Activated naive CD8-positive, alpha-beta T cell treated with anti-CD3 and anti-CD28 coated beads, Interleukin-2, amount 10 ng/mL, durations not matched to agents 7 days and 5 days (primary cell): ENCODE measurements around the gene KLHDC10. TPM values are rescaled to one million over a fixed set of nuclear protein-coding genes. Genes with fewer than 3 reads are reported as not detected.
"Not testable (repeated sequence)": the region's sequence is repeated elsewhere in the genome, so short reads cannot be mapped to it uniquely, and the experiment has no call there.

ENCODE experiments used
- ATAC-seq: fragments of 150-1000 bp; cut with Tn5 transposase; one replicate; pipeline ENCODE4 v1.10.0; 2021; ENCODE audit warnings: low read depth, moderate library complexity
- POLR2A ChIA-PET: fragments of 350-600 bp; sonication (Branson Sonifier 250); formaldehyde crosslinking; loops from one replicate; lab custom pipeline; 2021; ENCODE audit warnings: antibody characterized with exemption; lab: Charles Lee
- DNase-seq: peaks from one replicate; pipeline ENCODE4 v3.0.0; 2021
- H3K27ac Mint-ChIP-seq: one replicate; pipeline ENCODE4 v1.8.0; 2022; ENCODE audit warnings: mild to moderate bottlenecking, mixed read lengths
- H3K27me3 Mint-ChIP-seq: one replicate; pipeline ENCODE4 v1.8.0; 2022; ENCODE audit warnings: mild to moderate bottlenecking, moderate library complexity, mixed read lengths
- H3K36me3 Mint-ChIP-seq: one replicate; pipeline ENCODE4 v1.8.0; 2021; ENCODE audit warnings: mild to moderate bottlenecking, mixed read lengths
- H3K4me1 Mint-ChIP-seq: one replicate; pipeline ENCODE4 v1.8.0; 2021; ENCODE audit warnings: mixed read lengths
- H3K4me3 Mint-ChIP-seq: one replicate; pipeline ENCODE4 v1.8.0; 2022; ENCODE audit warnings: mild to moderate bottlenecking, moderate library complexity, mixed read lengths
- H3K9me3 Mint-ChIP-seq: one replicate; pipeline ENCODE4 v1.8.0; 2021; ENCODE audit warnings: mixed read lengths
- total RNA-seq, 2 experiments: library from RNA; stranded (reverse); gene quantifications; one replicate each; pipeline ENCODE4 v1.2.3, GENCODE V29; 2021

Gene KLHDC10
- total RNA-seq, 2 experiments from 2014 or later = 15.6 to 15.7 TPM

DNA sequence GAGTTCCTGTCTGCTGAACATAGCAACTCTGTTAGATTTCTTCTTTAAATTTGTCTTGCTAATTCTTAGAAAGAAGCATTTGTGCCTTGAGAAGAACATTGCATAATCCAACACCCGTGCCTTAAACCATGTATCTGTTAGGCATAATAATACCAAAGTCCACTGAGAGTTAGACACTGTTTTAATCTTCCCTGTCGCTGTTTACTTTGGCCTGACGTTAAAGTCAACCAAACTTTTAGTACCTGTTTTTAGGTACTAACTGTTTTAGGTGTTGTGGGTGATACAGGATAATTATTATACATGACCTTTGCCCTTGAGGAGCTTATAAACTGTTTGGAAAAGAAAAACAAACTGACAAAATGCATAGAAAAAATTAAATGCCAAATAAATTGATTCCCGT is 43.6 kb downstream of the KLHDC10 start:
- Mint-ChIP-seq H3K27me3 (no peaks in the 10 kb centered on the region), H3K4me1 (no peaks in the 10 kb centered on the region), H3K36me3 (peaks cover 7% of the 10 kb centered on the region), H3K27ac (no peak overlapping the region), H3K9me3 (no peaks in the 10 kb centered on the region), H3K4me3 (no peak overlapping the region)
- DNase-seq (no peak), ATAC-seq (no peak)
- POLR2A ChIA-PET = no interaction called here

DNA sequence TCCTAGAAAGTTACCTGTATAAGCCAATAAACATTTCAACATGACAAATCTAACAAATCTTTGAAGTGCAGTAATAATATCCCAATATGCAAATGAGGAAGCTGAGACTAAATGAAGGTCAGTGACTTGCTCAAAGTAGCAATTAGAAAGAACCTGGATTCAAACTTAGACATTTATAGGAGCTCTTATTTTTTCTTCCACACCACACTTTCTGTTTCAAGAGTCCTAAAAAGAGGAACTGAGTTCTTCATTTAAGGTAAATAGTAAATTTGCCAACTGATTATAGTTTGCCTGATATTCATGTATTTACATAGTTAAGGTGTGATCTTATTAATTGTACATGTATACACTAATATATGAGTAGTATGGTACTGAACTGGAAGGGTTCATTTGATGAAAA is 44.0 kb downstream of the KLHDC10 start:
- Mint-ChIP-seq H3K4me1 (no peaks in the 10 kb centered on the region), H3K27me3 (no peaks in the 10 kb centered on the region), H3K36me3 (peaks cover 7% of the 10 kb centered on the region), H3K9me3 (no peaks in the 10 kb centered on the region), H3K4me3 (no peak overlapping the region), H3K27ac (no peak overlapping the region)
- no peak for DNase-seq
- POLR2A ChIA-PET = interaction anchor here (0.6 kb wide), 1 partner anchor 29 kb away, joined by 5 read pairs; no protein-coding TSS in a partner anchor
- no peak for ATAC-seq

DNA sequence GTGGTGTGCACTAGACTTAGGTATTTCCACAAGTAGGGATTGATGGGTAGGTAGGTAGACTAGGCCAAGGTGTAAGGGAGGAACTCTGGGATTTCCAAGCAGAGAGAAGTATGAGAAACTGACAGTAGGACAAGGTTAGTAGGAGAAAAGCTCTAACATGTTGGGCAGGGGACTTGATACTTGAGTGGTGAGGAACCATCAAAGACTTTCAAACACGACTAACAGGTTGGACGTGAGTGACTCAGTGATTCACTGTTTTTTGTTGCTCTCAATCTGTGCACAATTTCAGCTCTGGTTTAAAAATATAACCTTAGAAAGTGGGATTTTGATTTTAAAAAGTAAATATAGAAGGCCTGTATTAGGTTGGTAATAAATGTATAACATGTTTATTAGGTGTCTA is 44.4 kb downstream of the KLHDC10 start:
- POLR2A ChIA-PET = interaction anchor here (0.6 kb wide), 1 partner anchor 29 kb away, joined by 5 read pairs; no protein-coding TSS in a partner anchor
- no peak for DNase-seq
- H3K27me3 Mint-ChIP-seq = no peaks in the 10 kb centered on the region
- peaks cover 7% of the 10 kb centered on the region for H3K36me3 Mint-ChIP-seq
- no peak overlapping the region for H3K4me3 Mint-ChIP-seq
- no peak for ATAC-seq
- H3K4me1 Mint-ChIP-seq = no peaks in the 10 kb centered on the region
- H3K27ac Mint-ChIP-seq = no peak overlapping the region
- H3K9me3 Mint-ChIP-seq = no peaks in the 10 kb centered on the region

DNA sequence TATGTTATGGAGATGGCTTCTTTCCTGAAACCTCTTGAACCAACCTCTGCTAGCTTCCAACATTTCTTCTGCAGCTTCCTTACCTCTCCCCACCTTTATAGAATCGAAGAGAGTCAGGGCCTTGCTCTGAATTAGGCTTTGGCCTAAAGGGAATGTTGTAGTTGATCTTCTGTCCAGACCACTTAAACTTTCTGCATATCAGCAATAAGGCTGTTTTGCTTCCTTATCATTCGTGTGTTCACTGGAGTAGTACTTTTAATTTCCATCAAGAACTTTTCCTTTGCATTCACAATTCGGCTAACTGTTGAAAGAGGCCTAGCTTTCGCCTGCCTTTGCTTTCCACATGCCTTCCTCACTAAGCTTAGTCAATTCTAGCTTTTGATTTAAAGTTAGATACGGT is 48.0 kb downstream of the KLHDC10 start:
- H3K4me3 Mint-ChIP-seq = no peak overlapping the region
- no peak overlapping the region for H3K27ac Mint-ChIP-seq
- peaks cover 7% of the 10 kb centered on the region for H3K4me1 Mint-ChIP-seq
- peaks cover 23% of the 10 kb centered on the region for H3K36me3 Mint-ChIP-seq
- H3K9me3 Mint-ChIP-seq = no peaks in the 10 kb centered on the region
- POLR2A ChIA-PET = interaction anchor here (0.6 kb wide), 1 partner anchor 89 kb away, joined by 4 read pairs; no protein-coding TSS in a partner anchor
- ATAC-seq (no peak), DNase-seq (no peak)
- no peaks in the 10 kb centered on the region for H3K27me3 Mint-ChIP-seq

DNA sequence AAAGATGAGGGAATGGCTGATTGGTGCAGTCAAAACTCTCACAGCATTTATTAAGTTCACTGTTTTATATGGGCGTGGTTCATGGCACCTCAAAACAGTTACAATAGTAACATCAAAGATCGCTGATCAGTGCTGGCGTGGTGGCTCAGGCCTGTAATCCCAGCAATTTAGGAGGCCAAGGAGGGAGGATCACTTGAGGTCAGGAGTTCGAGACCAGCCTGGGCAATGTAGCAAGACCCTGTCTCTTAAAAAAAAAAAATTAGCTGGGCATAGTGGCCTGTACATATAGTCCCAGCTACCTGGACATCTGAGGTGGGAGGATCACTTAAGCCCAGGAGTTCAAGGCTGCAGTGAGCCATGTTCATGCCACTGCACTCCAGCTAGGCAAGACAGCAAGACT is 48.5 kb downstream of the KLHDC10 start:
- peaks cover 7% of the 10 kb centered on the region for H3K4me1 Mint-ChIP-seq
- H3K27me3 Mint-ChIP-seq = no peaks in the 10 kb centered on the region
- POLR2A ChIA-PET = no interaction called here
- H3K27ac Mint-ChIP-seq = no peak overlapping the region
- no peaks in the 10 kb centered on the region for H3K9me3 Mint-ChIP-seq
- peaks cover 23% of the 10 kb centered on the region for H3K36me3 Mint-ChIP-seq
- DNase-seq (no peak), ATAC-seq (no peak)
- no peak overlapping the region for H3K4me3 Mint-ChIP-seq

DNA sequence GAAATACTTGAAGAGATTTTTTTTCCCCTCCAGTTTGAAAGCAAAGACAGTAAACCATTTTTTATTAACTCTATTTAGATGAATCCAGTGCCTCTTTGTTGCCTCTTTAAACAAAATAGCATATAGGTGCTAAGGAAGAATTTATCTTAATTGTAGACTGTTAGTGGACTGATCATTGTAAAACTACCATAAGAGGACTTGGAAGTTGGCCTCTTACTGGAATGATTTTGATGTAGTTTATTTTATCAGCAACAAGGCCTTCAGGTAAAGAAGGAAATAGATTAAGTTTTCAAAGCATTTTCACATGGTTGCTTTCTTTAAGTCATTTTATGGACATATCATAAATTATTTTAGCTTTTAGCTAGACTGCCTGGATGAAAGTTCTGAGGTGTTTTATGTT is 53.2 kb downstream of the KLHDC10 start:
- POLR2A ChIA-PET = no interaction called here
- no peak overlapping the region for H3K27ac Mint-ChIP-seq
- H3K4me3 Mint-ChIP-seq = no peak overlapping the region
- H3K9me3 Mint-ChIP-seq = no peaks in the 10 kb centered on the region
- H3K36me3 Mint-ChIP-seq = peaks cover 28% of the 10 kb centered on the region
- H3K27me3 Mint-ChIP-seq = no peaks in the 10 kb centered on the region
- ATAC-seq = no peak
- H3K4me1 Mint-ChIP-seq = peaks cover 7% of the 10 kb centered on the region
- no peak for DNase-seq

DNA sequence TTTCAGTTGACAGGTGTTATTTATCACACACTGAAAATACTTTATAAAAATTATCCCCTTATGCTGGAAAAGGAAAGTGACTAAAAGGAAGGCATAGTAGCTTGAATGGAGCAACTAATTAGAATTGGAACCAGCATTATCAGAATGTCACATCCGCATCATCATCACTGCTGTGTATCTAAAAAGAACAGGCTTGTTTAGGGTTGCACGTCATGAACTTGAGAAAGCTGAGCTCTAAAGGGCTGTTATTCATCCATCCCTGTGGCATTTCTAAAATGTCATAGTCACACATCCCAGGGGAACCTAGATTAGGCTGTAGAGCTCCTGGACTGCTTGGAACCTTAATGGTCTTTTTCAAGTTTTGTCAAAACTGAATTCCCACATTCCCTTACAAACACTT is 54.4 kb downstream of the KLHDC10 start:
- no peak for ATAC-seq
- H3K27ac Mint-ChIP-seq = no peak overlapping the region
- H3K4me3 Mint-ChIP-seq = no peak overlapping the region
- no peak for DNase-seq
- no peaks in the 10 kb centered on the region for H3K27me3 Mint-ChIP-seq
- H3K36me3 Mint-ChIP-seq = peaks cover 33% of the 10 kb centered on the region
- H3K9me3 Mint-ChIP-seq = no peaks in the 10 kb centered on the region
- peaks cover 7% of the 10 kb centered on the region for H3K4me1 Mint-ChIP-seq
- POLR2A ChIA-PET = no interaction called here

DNA sequence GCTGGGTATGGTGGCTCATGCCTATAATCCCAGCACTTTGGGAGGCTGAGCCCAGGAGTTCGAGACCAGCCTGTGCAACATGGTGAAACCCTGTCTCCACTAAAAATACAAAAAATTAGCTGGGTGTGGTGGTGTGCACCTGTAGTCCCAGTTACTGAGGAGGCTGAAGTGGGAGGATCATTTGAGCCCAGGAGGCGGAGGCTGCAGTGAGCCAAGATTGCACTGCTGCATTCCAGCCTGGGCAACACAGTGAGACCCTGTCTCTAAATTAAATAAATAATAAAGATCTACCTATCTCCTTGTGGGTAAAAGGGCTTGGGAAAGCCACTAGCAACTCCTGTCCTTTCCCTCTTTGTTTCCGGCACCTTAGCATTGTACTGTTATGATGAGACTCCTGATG is 56.5 kb downstream of the KLHDC10 start:
- POLR2A ChIA-PET, ATAC-seq, H3K4me3 Mint-ChIP-seq, H3K27me3 Mint-ChIP-seq, H3K9me3 Mint-ChIP-seq, H3K27ac Mint-ChIP-seq, H3K4me1 Mint-ChIP-seq, DNase-seq: not testable (repeated sequence)
- H3K36me3 Mint-ChIP-seq = peaks cover 37% of the 10 kb centered on the region

DNA sequence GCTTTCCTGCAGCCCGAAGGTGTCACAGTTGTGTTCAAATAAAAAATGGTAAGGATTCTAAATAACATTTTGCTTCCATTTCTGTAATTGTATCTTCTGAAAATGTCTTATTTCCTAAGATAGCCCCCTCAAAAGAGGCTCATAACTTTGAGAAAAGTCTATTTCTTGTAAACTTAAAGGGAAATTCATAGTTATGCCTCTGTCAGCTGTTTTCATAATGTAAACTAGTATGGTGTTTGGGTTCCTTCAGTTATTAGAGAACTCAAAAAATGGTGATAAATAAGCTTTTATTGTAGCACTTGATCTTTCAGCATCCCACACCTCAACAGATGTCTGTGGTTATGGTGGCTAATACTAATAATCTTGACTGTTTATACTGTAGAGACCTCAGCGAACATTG is 57.1 kb downstream of the KLHDC10 start:
- no peak for ATAC-seq
- POLR2A ChIA-PET = no interaction called here

DNA sequence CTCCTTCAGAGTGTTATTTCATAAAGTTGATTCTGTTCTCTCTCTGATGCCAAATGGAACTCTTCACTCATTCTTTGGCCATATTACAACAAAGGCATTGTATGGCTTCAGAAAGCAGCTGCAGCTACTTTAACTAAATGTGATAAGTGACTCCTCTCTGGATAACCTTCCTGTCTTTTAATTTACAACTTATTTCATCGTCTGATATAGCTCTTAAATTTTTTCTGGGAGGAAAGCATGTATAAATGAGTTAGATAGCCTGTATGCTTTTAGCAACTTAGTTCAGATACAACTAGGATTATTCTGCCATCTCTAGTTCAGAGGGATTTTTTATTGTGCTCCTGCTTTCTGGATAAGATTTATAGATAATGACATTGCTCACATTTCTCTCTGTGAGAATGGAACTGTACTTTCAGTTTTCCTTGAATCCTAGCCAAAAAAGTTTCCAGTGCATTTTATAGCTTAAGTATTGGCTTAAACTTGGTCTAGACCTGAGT is 57.5 kb downstream of the KLHDC10 start:
- no peaks in the 10 kb centered on the region for H3K9me3 Mint-ChIP-seq
- no peak overlapping the region for H3K27ac Mint-ChIP-seq
- H3K36me3 Mint-ChIP-seq = peaks cover 27% of the 10 kb centered on the region
- H3K27me3 Mint-ChIP-seq = no peaks in the 10 kb centered on the region
- ATAC-seq = no peak
- POLR2A ChIA-PET = no interaction called here
- no peak for DNase-seq
- no peak overlapping the region for H3K4me3 Mint-ChIP-seq
- peaks cover 1% of the 10 kb centered on the region for H3K4me1 Mint-ChIP-seq

More for the DNA sequence above, 57.1 kb downstream of the KLHDC10 start:
- no peak overlapping the region for H3K27ac Mint-ChIP-seq
- H3K27me3 Mint-ChIP-seq = no peaks in the 10 kb centered on the region
- H3K4me3 Mint-ChIP-seq = no peak overlapping the region
- no peaks in the 10 kb centered on the region for H3K9me3 Mint-ChIP-seq
- H3K4me1 Mint-ChIP-seq = peaks cover 1% of the 10 kb centered on the region
- no peak for DNase-seq
- H3K36me3 Mint-ChIP-seq = peaks cover 32% of the 10 kb centered on the region

DNA sequence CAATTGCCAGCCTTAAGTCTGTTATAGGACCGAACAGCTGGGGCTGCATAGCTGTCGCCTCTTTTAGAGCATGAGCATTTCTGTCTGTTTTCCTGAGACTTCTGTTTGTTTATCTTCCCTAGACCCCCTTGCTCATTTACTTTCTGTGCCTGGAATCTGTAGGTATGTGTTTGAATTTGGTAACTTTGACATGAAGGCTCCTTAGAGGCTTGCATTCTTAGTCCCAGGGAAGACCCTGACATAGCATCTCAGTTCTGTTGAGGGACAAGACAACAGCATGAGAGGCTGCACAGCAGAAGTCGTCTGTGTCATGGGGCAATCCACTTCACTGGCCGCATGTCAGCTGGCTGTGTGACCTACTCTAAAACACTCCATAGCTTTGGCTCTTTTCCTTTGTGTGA is 58.7 kb downstream of the KLHDC10 start:
- Mint-ChIP-seq H3K27me3 (no peaks in the 10 kb centered on the region), H3K27ac (no peak overlapping the region), H3K4me1 (peaks cover 1% of the 10 kb centered on the region), H3K4me3 (no peak overlapping the region), H3K9me3 (no peaks in the 10 kb centered on the region), H3K36me3 (peaks cover 25% of the 10 kb centered on the region)
- DNase-seq (no peak), ATAC-seq (no peak)
- POLR2A ChIA-PET = no interaction called here

DNA sequence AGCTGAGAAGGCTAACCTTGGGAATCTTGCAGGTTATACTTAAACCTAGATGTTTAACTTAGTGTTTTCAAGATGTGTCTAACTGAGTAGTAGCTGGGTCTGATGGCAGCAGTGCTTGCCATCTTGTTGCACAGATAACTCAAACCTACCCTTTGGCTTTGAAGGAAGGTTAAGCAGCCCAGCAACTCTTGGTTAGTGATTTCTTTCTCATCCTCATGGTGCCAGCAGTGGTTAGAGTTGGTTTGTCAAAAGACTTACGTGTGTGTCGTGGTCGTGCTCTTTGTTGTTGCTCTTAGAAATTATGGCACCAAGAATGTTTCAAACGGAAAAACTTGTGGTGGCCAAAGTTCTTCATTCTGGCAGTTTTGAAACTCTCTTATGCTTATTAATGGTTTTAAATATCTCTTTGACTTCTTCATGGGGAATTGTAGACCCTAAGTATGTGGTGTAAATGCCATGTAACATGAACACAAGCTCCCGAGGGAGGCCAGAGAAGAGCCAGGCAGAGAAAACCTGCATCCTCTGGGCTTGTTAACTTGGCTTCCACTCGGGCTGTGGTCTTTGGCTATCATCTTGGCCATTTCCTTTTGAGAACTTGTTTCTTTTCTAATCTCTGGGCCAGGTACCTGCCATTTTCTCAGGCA is 61.0 kb downstream of the KLHDC10 start:
- Mint-ChIP-seq H3K4me3 (no peak overlapping the region), H3K27ac (no peak overlapping the region), H3K27me3 (no peaks in the 10 kb centered on the region), H3K36me3 (peaks cover 35% of the 10 kb centered on the region), H3K4me1 (peaks cover 5% of the 10 kb centered on the region), H3K9me3 (no peaks in the 10 kb centered on the region)
- DNase-seq = no peak
- ATAC-seq = no peak
- POLR2A ChIA-PET = no interaction called here

DNA sequence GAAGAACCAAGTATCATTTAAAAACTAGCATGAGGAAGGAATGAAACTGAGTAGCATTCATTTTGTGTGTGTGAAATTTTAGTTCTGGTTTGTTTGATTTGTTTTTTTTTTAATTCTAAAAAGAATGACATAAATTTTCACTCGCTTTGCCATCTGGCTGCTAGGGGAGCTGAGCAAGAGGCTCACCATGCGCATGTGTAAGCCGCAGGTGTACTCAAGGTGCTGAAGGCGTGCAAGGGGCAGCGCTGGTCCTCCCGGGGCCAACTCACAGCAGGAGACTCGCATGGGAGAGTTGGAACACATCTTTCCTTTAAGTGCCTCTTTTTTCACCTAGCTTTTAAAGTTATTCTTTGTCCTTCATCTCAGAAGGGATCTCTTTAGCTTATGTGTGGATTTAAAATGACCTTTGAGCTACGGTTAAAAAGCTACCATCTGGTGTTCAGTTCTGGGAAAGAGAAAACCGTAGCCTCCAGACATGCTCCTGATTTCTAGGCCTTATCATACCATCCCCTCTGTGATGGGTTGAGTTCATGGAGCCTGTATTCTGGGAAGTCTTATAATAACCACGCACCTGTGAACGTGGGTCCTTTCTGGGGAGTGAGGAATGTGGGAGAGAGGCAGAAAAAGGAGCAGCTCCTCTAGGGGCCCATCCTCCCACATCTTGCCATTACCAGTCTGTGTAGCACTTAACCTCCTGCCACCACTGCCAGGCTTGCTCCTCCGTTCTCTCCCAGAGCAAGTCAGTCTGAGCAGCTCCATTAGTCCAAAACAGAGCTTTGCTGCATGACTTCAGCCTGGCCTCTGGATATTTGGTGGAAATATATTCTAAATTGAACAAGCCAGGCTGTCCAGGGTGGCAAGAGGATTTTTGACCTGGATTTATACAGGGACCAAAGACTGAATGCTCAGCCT is 61.9 kb downstream of the KLHDC10 start:
- POLR2A ChIA-PET = no interaction called here
- peaks cover 30% of the 10 kb centered on the region for H3K36me3 Mint-ChIP-seq
- H3K4me1 Mint-ChIP-seq = peaks cover 8% of the 10 kb centered on the region
- no peak overlapping the region for H3K4me3 Mint-ChIP-seq
- ATAC-seq (no peak), DNase-seq (no peak)
- no peak overlapping the region for H3K27ac Mint-ChIP-seq
- no peaks in the 10 kb centered on the region for H3K9me3 Mint-ChIP-seq
- H3K27me3 Mint-ChIP-seq = no peaks in the 10 kb centered on the region
